Activated T-helper 17 cell treated with anti-CD3 and anti-CD28 coated beads, Interleukin-2, amount 50 U/mL, for 72 hours (primary cell): ENCODE results near the gene TEX101. TPM values are rescaled to one million over a fixed set of nuclear protein-coding genes. Genes with fewer than 3 reads are reported as not detected.
"Not testable (repeated sequence)": the region's sequence is repeated elsewhere in the genome, so short reads cannot be mapped to it uniquely, and the experiment has no call there.

ENCODE experiments used
- ATAC-seq: fragments of 150-1000 bp; cut with Tn5 transposase; replicated peaks from 2 replicates; pipeline ENCODE4 v1.10.0; 2021; ENCODE audit warnings: mild to moderate bottlenecking, moderate library complexity
- H3K27ac Mint-ChIP-seq: one replicate; pipeline ENCODE4 v1.8.0; 2022; ENCODE audit warnings: mixed read lengths
- H3K27me3 Mint-ChIP-seq: one replicate; pipeline ENCODE4 v1.8.0; 2022; ENCODE audit warnings: mixed read lengths
- H3K36me3 Mint-ChIP-seq: one replicate; pipeline ENCODE4 v1.8.0; 2022; ENCODE audit warnings: low read depth, mild to moderate bottlenecking, mixed read lengths
- H3K4me1 Mint-ChIP-seq: one replicate; pipeline ENCODE4 v1.8.0; 2022; ENCODE audit warnings: mixed read lengths
- H3K4me3 Mint-ChIP-seq: one replicate; pipeline ENCODE4 v1.8.0; 2022; ENCODE audit warnings: mild to moderate bottlenecking, mixed read lengths
- H3K9me3 Mint-ChIP-seq: one replicate; pipeline ENCODE4 v1.8.0; 2022; ENCODE audit warnings: mixed read lengths
- total RNA-seq, 2 donors: library from RNA; stranded (reverse); gene quantifications; one replicate each; pipeline ENCODE4 v1.2.3, GENCODE V29; 2022

Gene TEX101
- total RNA-seq, 2 donors from 2014 or later: not detected

- Mint-ChIP-seq H3K4me1 (peaks cover 10% of the 10 kb centered on the region), H3K4me3 (no peak overlapping the region), H3K27ac (no peak overlapping the region), H3K9me3 (no peaks in the 10 kb centered on the region), H3K27me3 (no peaks in the 10 kb centered on the region), H3K36me3 (no peaks in the 10 kb centered on the region)
- ATAC-seq: no peak
Measured at GRCh38 chr19:43430976-43431375, 16.3 kb downstream of the TEX101 start.

DNA sequence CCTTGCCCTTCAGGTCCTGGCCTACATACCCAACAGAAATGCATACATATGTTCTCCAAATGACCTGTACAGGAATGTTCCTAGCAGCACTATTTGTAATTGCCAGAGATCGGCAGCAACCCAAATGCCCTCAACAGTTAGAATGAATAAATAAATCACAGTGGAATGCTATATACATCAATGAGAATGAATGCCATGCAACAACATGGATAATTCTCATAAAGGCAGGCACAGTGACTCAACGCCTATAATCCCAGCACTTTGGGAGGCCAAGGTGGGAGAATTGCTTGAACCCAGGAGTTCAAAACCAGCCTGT lies 18.6 kb downstream of the TEX101 start:
- no peak for ATAC-seq
- Mint-ChIP-seq H3K4me1 (peaks cover 18% of the 10 kb centered on the region), H3K27me3 (no peaks in the 10 kb centered on the region), H3K9me3 (no peaks in the 10 kb centered on the region), H3K4me3 (no peak overlapping the region), H3K36me3 (no peaks in the 10 kb centered on the region), H3K27ac (no peak overlapping the region)

- Mint-ChIP-seq H3K27me3 (no peaks in the 10 kb centered on the region), H3K4me3 (no peak overlapping the region), H3K9me3 (no peaks in the 10 kb centered on the region), H3K36me3 (no peaks in the 10 kb centered on the region), H3K27ac (no peak overlapping the region), H3K4me1 (peaks cover 22% of the 10 kb centered on the region)
- no peak for ATAC-seq
Measured at GRCh38 chr19:43433689-43434088, 19.0 kb downstream of the TEX101 start.

GRCh38 chr19:43435775-43436174 lies 21.1 kb downstream of the TEX101 start:
- Mint-ChIP-seq H3K4me1 (peaks cover 31% of the 10 kb centered on the region), H3K9me3 (no peaks in the 10 kb centered on the region), H3K4me3 (no peak overlapping the region), H3K27ac (no peak overlapping the region), H3K27me3 (no peaks in the 10 kb centered on the region), H3K36me3 (no peaks in the 10 kb centered on the region)
- ATAC-seq: no peak

GRCh38 chr19:43437284-43437683 lies 22.6 kb downstream of the TEX101 start:
- H3K27me3 Mint-ChIP-seq, ATAC-seq, H3K4me3 Mint-ChIP-seq, H3K9me3 Mint-ChIP-seq, H3K36me3 Mint-ChIP-seq: not testable (repeated sequence)
- Mint-ChIP-seq H3K27ac (peak overlapping the region; percentile 58), H3K4me1 (peaks cover 32% of the 10 kb centered on the region)

- Mint-ChIP-seq H3K9me3 (no peaks in the 10 kb centered on the region), H3K4me3 (peak overlapping the region; percentile 65), H3K27ac (peak overlapping the region; percentile 58), H3K27me3 (no peaks in the 10 kb centered on the region), H3K4me1 (peaks cover 31% of the 10 kb centered on the region), H3K36me3 (no peaks in the 10 kb centered on the region)
- ATAC-seq: no peak
Measured at GRCh38 chr19:43437712-43438111, 23.0 kb downstream of the TEX101 start.

GRCh38 chr19:43438291-43439031 lies 23.8 kb downstream of the TEX101 start:
- Mint-ChIP-seq H3K27me3 (no peaks in the 10 kb centered on the region), H3K4me1 (peaks cover 24% of the 10 kb centered on the region), H3K9me3 (no peaks in the 10 kb centered on the region), H3K4me3 (peak overlapping the region; percentile 65), H3K27ac (peak overlapping the region; percentile 76), H3K36me3 (no peaks in the 10 kb centered on the region)
- peak; percentile 89 for ATAC-seq

- H3K4me3 Mint-ChIP-seq: peak overlapping the region; percentile 65
- H3K36me3 Mint-ChIP-seq: no peaks in the 10 kb centered on the region
- ATAC-seq: peak; percentile 84
- H3K4me1 Mint-ChIP-seq: peaks cover 24% of the 10 kb centered on the region
- peak overlapping the region; percentile 76 for H3K27ac Mint-ChIP-seq
- no peaks in the 10 kb centered on the region for H3K27me3 Mint-ChIP-seq
- H3K9me3 Mint-ChIP-seq: no peaks in the 10 kb centered on the region
Measured at GRCh38 chr19:43439032-43439708, 24.5 kb downstream of the TEX101 start.

DNA sequence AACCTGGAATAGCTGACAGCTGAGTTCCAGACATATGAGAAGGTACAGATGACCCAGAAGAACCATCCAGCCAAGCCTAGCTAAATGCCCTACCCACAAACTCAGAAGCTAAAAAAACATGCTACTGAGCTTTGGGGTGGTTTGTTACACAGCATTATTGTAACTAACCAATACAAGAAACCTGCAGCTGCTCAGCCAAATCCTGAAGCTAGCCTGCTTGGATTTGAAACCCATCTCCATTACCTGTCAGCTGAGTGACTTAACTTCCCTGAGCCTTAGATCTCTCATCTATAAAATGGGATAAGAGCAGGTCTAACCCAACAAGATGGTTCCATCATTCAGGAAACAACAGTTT lies 25.0 kb downstream of the TEX101 start:
- H3K4me3 Mint-ChIP-seq: peak overlapping the region; percentile 65
- H3K27ac Mint-ChIP-seq: peak overlapping the region; percentile 14
- ATAC-seq: no peak
- H3K27me3 Mint-ChIP-seq: no peaks in the 10 kb centered on the region
- H3K9me3 Mint-ChIP-seq: no peaks in the 10 kb centered on the region
- H3K36me3 Mint-ChIP-seq: no peaks in the 10 kb centered on the region
- peaks cover 24% of the 10 kb centered on the region for H3K4me1 Mint-ChIP-seq

GRCh38 chr19:43441716-43442115 lies 27.0 kb downstream of the TEX101 start:
- Mint-ChIP-seq H3K9me3 (no peaks in the 10 kb centered on the region), H3K36me3 (no peaks in the 10 kb centered on the region), H3K27ac (no peak overlapping the region), H3K27me3 (no peaks in the 10 kb centered on the region), H3K4me3 (no peak overlapping the region), H3K4me1 (peaks cover 25% of the 10 kb centered on the region)
- no peak for ATAC-seq

DNA sequence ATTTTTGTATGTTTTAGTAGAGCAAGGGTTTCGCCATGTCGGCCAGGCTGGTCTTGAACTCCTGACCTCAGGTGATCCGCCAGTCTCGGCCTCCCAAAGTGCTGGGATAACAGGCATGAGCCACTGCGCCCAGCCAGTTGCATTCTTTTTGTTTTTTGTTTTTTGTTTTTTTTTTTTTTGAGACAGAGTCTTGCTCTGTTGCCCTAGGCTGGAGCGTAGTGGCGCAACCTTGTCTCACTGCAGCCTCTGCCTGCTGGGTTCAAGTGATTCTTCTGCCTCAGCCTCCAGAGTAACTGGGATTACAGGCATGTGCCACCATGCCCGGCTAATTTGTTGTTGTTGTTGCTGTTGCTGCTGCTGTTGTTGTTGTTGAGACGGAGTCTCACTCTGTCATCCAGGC lies 29.4 kb downstream of the TEX101 start:
- H3K4me3 Mint-ChIP-seq, ATAC-seq, H3K27ac Mint-ChIP-seq, H3K36me3 Mint-ChIP-seq, H3K9me3 Mint-ChIP-seq, H3K27me3 Mint-ChIP-seq: not testable (repeated sequence)
- peaks cover 12% of the 10 kb centered on the region for H3K4me1 Mint-ChIP-seq

DNA sequence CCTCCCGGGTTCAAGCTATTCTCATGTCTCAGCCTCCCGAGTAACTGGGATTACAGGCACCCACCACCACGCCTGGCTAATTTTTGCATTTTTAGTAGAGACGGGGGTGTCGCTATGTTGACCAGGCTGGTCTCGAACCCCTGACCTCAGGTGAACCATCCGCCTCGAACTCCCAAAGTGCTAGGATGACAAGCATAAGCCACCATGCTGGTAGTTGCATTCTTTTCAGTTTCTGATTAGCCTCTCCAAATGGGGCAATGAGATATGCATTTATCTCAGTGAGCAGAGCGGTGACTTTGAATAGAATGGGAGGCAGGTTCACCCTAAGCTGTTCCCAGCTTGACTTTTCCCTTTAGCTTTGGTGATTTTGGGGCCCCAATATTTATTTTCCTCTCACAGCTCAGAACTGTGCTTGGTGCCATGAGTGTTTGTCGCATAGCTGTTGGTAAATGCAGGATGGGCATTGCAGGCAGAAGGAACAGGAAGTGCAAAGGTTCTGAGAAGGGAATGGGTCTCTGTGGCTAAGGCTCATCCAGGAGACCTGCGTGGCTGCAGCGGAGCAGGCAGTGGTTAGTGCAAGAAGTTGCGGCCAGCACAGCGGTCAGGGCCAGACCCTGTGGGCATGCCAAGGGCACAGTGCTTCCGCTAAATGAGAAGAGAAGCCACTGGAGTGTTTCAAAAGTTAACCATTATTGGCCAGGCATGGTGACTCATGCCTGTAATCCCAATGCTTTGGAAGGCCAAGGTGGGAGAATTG lies 30.0 kb downstream of the TEX101 start:
- ATAC-seq: no peak
- Mint-ChIP-seq H3K9me3 (no peaks in the 10 kb centered on the region), H3K4me3 (no peak overlapping the region), H3K27ac (no peak overlapping the region), H3K27me3 (no peaks in the 10 kb centered on the region), H3K36me3 (no peaks in the 10 kb centered on the region), H3K4me1 (peaks cover 12% of the 10 kb centered on the region)

DNA sequence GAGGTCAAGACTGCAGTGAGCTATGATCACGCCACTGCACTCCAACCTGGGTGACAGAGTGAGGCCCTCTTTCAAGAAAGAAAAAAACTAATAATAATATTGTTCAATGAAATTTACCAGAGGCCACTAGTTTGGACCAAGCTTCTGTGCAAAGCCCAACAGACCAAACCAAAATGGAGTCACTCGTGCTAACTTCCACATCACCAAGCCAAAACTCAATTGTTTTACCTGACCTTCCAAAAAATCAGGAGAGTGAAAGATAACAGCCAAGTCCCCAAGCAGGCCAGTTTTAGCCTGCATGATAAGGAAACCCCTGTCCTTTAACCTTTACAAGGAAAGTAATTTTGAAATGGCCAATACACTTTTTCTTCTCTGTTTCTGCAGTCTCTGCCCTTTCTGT lies 30.7 kb downstream of the TEX101 start:
- no peaks in the 10 kb centered on the region for H3K36me3 Mint-ChIP-seq
- no peak for ATAC-seq
- no peaks in the 10 kb centered on the region for H3K9me3 Mint-ChIP-seq
- H3K27me3 Mint-ChIP-seq: no peaks in the 10 kb centered on the region
- H3K4me3 Mint-ChIP-seq: no peak overlapping the region
- H3K4me1 Mint-ChIP-seq: peaks cover 9% of the 10 kb centered on the region
- H3K27ac Mint-ChIP-seq: peak overlapping the region; percentile 28

DNA sequence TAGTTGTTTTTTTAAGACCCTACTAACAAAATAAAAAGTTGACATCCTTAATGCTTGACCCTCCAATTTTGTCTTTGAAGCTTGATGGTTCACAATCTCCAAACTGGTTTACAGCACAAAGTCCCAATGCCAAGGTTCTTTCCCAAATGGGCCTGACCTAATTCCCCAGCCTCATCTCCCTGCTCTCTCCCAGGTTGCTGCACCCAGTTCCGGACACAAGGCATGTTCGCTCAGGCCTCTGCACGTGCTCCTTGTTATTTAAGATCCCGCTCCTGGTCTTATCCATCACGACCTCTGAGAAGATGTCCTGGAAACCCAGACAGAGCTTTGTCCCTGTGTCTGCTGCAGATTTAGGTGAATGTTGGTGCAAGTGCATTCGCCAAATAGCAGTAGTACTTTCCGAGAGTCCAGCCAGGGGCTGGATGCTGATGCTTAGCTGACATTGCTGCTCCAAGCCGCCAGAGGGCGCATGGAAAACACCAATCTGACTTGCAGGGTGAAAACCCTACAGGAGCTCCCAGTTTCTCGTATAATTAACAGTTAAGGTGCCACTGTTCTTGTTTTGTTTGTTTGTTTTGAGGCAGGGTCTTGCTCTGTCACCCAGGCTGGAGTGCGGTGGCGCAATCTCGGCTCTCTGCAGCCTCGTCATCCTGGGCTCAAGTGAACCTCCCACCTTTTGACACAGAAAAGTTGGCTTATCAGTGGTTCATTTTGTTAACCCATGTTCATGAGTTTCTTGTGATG lies 32.2 kb downstream of the TEX101 start:
- Mint-ChIP-seq H3K27me3 (no peaks in the 10 kb centered on the region), H3K9me3 (no peaks in the 10 kb centered on the region), H3K27ac (peak overlapping the region; percentile 35), H3K4me3 (no peak overlapping the region), H3K36me3 (no peaks in the 10 kb centered on the region), H3K4me1 (peaks cover 14% of the 10 kb centered on the region)
- ATAC-seq: peak; percentile 66
